ENCODE data around the gene NAV3.

Gene NAV3

DNA sequence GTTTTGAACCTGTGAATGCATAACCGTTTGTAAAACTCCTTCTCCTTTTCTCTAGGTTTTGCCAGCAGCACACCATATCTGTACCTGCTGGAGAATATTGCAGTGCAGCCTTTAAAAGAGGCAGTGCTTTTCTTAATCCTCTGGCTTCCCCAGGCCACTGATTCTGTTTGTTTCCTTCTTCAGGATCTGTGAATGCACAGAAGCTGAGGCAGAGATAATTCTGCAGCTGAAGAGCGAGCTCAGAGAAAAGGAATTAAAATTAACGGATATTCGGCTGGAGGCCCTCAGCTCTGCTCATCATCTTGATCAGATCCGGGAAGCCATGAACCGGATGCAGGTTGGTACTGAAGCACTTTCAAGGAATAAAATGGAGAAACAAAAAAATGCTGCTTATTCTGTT is 348.7 kb downstream of the NAV3 start:
- no peak overlapping the region for H2BK12ac ChIP-seq (ENCODE audit: low read length in 2 of 2)
- DNase-seq = no peak
- H3K14ac ChIP-seq (ENCODE audit: low read length in 2 of 2) = no peak overlapping the region
- H3K9ac ChIP-seq (ENCODE audit: low read length) = no peak overlapping the region
- no peak overlapping the region for H3K18ac ChIP-seq (ENCODE audit: low read depth in 1 of 2, low read length in 2 of 2)
- WGBS = 91% methylated on average over 6 of the region's 6 CpGs
- H3K4ac ChIP-seq (ENCODE audit: low read depth in 1 of 2, low read length in 2 of 2) = no peak overlapping the region
- H3K27ac ChIP-seq (ENCODE audit: low read length, poor library complexity, severe bottlenecking) = no peak overlapping the region
- no peak overlapping the region for H3K4me3 ChIP-seq (ENCODE audit: insufficient read depth in 1 of 2, low read depth in 1 of 2, low read length in 2 of 2)
- H4K8ac ChIP-seq (ENCODE audit: low read length) = no peak overlapping the region
- H2AK5ac ChIP-seq (ENCODE audit: low read length, severe bottlenecking) = no peak overlapping the region
- H3K4me1 ChIP-seq (ENCODE audit: control insufficient read depth, insufficient read depth, low read depth, low read length) = no peaks in the 10 kb centered on the region
- no peak overlapping the region for H4K91ac ChIP-seq (ENCODE audit: low read length)
- no peak overlapping the region for H3K23ac ChIP-seq (ENCODE audit: low read length in 2 of 2)
- no peak overlapping the region for H2BK5ac ChIP-seq (ENCODE audit: low read depth, low read length, poor library complexity, severe bottlenecking)
- no peak overlapping the region for H2BK15ac ChIP-seq (ENCODE audit: low read depth, poor library complexity, severe bottlenecking)
- H3K27me3 ChIP-seq (ENCODE audit: control insufficient read depth in 1 of 2, insufficient read depth in 1 of 2, low read length in 2 of 2) = no peaks in the 10 kb centered on the region
- no peak overlapping the region for H2BK120ac ChIP-seq (ENCODE audit: low read depth, low read length)
- H2AFZ ChIP-seq (ENCODE audit: low read depth, low read length) = no peak overlapping the region
- peaks cover 4 to 89% of the 10 kb centered on the region in 2 experiments for H3K36me3 ChIP-seq (ENCODE audit: control insufficient read depth in 1 of 2, insufficient read depth in 2 of 2, low read depth in 1 of 2, low read length in 2 of 2)
- H3K79me1 ChIP-seq (replicated peaks; ENCODE audit: low read length, poor library complexity, severe bottlenecking) = no peaks in the 10 kb centered on the region
- no peak overlapping the region for H3K4me2 ChIP-seq (ENCODE audit: low read length, poor library complexity, severe bottlenecking)
- no peaks in the 10 kb centered on the region for H3K9me3 ChIP-seq (ENCODE audit: control insufficient read depth, low read length)

DNA sequence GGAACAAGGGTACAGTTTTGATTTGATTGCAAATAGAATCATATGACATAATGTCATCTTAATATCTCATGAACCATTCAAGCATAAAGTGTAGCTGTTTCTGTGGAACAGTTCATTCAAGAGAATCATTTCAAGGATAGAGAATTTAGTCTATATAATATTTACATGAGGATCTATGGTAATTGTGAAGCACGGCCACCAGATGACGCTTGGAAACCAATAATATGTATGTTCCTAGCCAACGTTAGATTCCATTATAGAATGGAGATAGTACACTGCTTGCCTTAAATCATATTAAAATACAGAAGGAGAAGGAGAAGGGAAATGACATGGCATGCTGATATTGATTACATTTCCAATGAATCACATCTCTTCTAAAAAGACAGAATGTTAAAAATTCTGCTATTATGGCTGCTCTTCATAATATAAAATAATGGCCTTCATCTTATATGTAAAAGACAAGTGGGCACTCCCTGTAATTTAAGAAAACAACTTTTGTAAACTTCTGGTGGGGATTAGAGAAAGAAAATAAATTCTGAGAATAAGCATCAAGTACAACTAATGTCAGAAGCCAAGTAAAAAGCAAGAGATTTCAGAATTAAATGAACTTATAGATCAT is 351.0 kb downstream of the NAV3 start:
- H3K36me3 ChIP-seq (ENCODE audit: control insufficient read depth in 1 of 2, insufficient read depth in 2 of 2, low read depth in 1 of 2, low read length in 2 of 2) = peaks cover 4 to 70% of the 10 kb centered on the region in 2 experiments
- no peak overlapping the region for H2AFZ ChIP-seq (ENCODE audit: low read depth, low read length)
- no CpG with 5 or more reads among the region's 3 CpGs for WGBS

DNA sequence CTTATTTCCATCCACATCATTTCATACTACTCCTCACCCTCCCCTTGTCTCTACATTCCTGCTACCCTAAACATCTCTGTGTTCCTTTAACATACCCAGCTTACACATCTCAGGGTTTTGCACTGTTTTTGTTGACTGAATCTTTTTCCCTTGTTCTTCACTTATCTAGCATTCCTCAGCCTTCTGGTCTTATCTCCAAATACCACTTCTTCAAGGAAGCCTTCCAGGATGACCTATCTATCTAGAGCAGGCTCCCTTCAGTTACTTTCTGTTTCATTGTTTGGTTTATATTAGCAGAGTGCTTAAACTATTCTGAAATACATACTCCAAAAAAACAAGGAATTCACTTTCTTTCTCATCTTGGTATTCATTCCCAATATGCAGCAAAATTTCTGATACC is 353.1 kb downstream of the NAV3 start:
- Histone ChIP-seq H3K4ac (ENCODE audit: low read depth in 1 of 2, low read length in 2 of 2) (no peak overlapping the region), H3K4me3 (ENCODE audit: insufficient read depth in 1 of 2, low read depth in 1 of 2, low read length in 2 of 2) (no peak overlapping the region), H3K23ac (ENCODE audit: low read length in 2 of 2) (no peak overlapping the region), H2AK5ac (ENCODE audit: low read length, severe bottlenecking) (no peak overlapping the region), H3K9me3 (ENCODE audit: control insufficient read depth, low read length) (no peaks in the 10 kb centered on the region), H3K79me1 (replicated peaks; ENCODE audit: low read length, poor library complexity, severe bottlenecking) (no peaks in the 10 kb centered on the region), H2BK12ac (ENCODE audit: low read length in 2 of 2) (no peak overlapping the region), H3K18ac (ENCODE audit: low read depth in 1 of 2, low read length in 2 of 2) (no peak overlapping the region), H3K27ac (ENCODE audit: low read length, poor library complexity, severe bottlenecking) (no peak overlapping the region), H3K4me1 (ENCODE audit: control insufficient read depth, insufficient read depth, low read depth, low read length) (no peaks in the 10 kb centered on the region), H3K27me3 (ENCODE audit: control insufficient read depth in 1 of 2, insufficient read depth in 1 of 2, low read length in 2 of 2) (no peaks in the 10 kb centered on the region), H3K36me3 (ENCODE audit: control insufficient read depth in 1 of 2, insufficient read depth in 2 of 2, low read depth in 1 of 2, low read length in 2 of 2) (peaks cover 0 to 67% of the 10 kb centered on the region in 2 experiments), H4K8ac (ENCODE audit: low read length) (no peak overlapping the region), H2BK120ac (ENCODE audit: low read depth, low read length) (no peak overlapping the region), H2BK15ac (ENCODE audit: low read depth, poor library complexity, severe bottlenecking) (no peak overlapping the region), H2AFZ (ENCODE audit: low read depth, low read length) (no peak overlapping the region), H3K9ac (ENCODE audit: low read length) (no peak overlapping the region), H4K91ac (ENCODE audit: low read length) (no peak overlapping the region), H3K4me2 (ENCODE audit: low read length, poor library complexity, severe bottlenecking) (no peak overlapping the region), H3K14ac (ENCODE audit: low read length in 2 of 2) (no peak overlapping the region), H2BK5ac (ENCODE audit: low read depth, low read length, poor library complexity, severe bottlenecking) (no peak overlapping the region)
- DNase-seq = peak; percentile 11

More for the DNA sequence above, 351.0 kb downstream of the NAV3 start:
- Histone ChIP-seq H3K4ac (ENCODE audit: low read depth in 1 of 2, low read length in 2 of 2) (no peak overlapping the region), H3K79me1 (replicated peaks; ENCODE audit: low read length, poor library complexity, severe bottlenecking) (no peaks in the 10 kb centered on the region), H3K27me3 (ENCODE audit: control insufficient read depth in 1 of 2, insufficient read depth in 1 of 2, low read length in 2 of 2) (no peaks in the 10 kb centered on the region), H3K4me2 (ENCODE audit: low read length, poor library complexity, severe bottlenecking) (no peak overlapping the region), H4K8ac (ENCODE audit: low read length) (no peak overlapping the region), H3K23ac (ENCODE audit: low read length in 2 of 2) (no peak overlapping the region), H3K9ac (ENCODE audit: low read length) (no peak overlapping the region), H3K14ac (ENCODE audit: low read length in 2 of 2) (no peak overlapping the region), H2BK5ac (ENCODE audit: low read depth, low read length, poor library complexity, severe bottlenecking) (no peak overlapping the region), H3K9me3 (ENCODE audit: control insufficient read depth, low read length) (no peaks in the 10 kb centered on the region), H2BK15ac (ENCODE audit: low read depth, poor library complexity, severe bottlenecking) (no peak overlapping the region), H3K4me3 (ENCODE audit: insufficient read depth in 1 of 2, low read depth in 1 of 2, low read length in 2 of 2) (no peak overlapping the region), H2BK120ac (ENCODE audit: low read depth, low read length) (no peak overlapping the region), H4K91ac (ENCODE audit: low read length) (no peak overlapping the region), H3K27ac (ENCODE audit: low read length, poor library complexity, severe bottlenecking) (no peak overlapping the region), H3K18ac (ENCODE audit: low read depth in 1 of 2, low read length in 2 of 2) (no peak overlapping the region), H2AK5ac (ENCODE audit: low read length, severe bottlenecking) (no peak overlapping the region), H2BK12ac (ENCODE audit: low read length in 2 of 2) (no peak overlapping the region), H3K4me1 (ENCODE audit: control insufficient read depth, insufficient read depth, low read depth, low read length) (no peaks in the 10 kb centered on the region)
- peak; percentile 16 for DNase-seq

DNA sequence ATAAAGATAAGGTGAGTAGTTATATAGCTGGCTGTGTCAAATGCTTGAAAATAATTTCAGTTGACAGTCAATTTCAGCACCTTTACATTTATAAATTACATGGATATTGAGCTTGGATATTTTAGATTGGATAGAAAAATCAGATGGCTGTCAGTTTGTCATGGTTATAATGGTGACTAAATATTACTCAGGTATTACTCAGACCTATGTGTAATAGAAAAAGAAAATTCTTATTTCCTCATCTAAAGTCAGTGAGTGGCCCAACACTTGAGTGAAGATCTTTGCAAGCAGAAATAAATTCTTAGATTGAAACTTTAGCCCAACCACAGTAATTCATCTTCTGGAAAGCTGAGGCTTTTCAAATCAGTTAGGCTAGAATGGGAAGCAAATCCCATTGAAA is 354.4 kb downstream of the NAV3 start:
- Histone ChIP-seq H3K14ac (ENCODE audit: low read length in 2 of 2) (no peak overlapping the region), H3K18ac (ENCODE audit: low read depth in 1 of 2, low read length in 2 of 2) (no peak overlapping the region), H4K91ac (ENCODE audit: low read length) (no peak overlapping the region), H3K23ac (ENCODE audit: low read length in 2 of 2) (no peak overlapping the region), H2BK5ac (ENCODE audit: low read depth, low read length, poor library complexity, severe bottlenecking) (no peak overlapping the region), H3K27me3 (ENCODE audit: control insufficient read depth in 1 of 2, insufficient read depth in 1 of 2, low read length in 2 of 2) (no peaks in the 10 kb centered on the region), H3K36me3 (ENCODE audit: control insufficient read depth in 1 of 2, insufficient read depth in 2 of 2, low read depth in 1 of 2, low read length in 2 of 2) (peaks cover 0 to 70% of the 10 kb centered on the region in 2 experiments), H2BK15ac (ENCODE audit: low read depth, poor library complexity, severe bottlenecking) (no peak overlapping the region), H3K4me3 (ENCODE audit: insufficient read depth in 1 of 2, low read depth in 1 of 2, low read length in 2 of 2) (no peak overlapping the region), H2AK5ac (ENCODE audit: low read length, severe bottlenecking) (no peak overlapping the region), H3K9me3 (ENCODE audit: control insufficient read depth, low read length) (no peaks in the 10 kb centered on the region), H3K27ac (ENCODE audit: low read length, poor library complexity, severe bottlenecking) (no peak overlapping the region), H3K4me1 (ENCODE audit: control insufficient read depth, insufficient read depth, low read depth, low read length) (no peaks in the 10 kb centered on the region), H3K4ac (ENCODE audit: low read depth in 1 of 2, low read length in 2 of 2) (no peak overlapping the region), H2AFZ (ENCODE audit: low read depth, low read length) (no peak overlapping the region), H2BK120ac (ENCODE audit: low read depth, low read length) (no peak overlapping the region), H3K9ac (ENCODE audit: low read length) (peak overlapping the region; percentile 10), H3K79me1 (replicated peaks; ENCODE audit: low read length, poor library complexity, severe bottlenecking) (no peaks in the 10 kb centered on the region), H2BK12ac (ENCODE audit: low read length in 2 of 2) (no peak overlapping the region), H3K4me2 (ENCODE audit: low read length, poor library complexity, severe bottlenecking) (no peak overlapping the region), H4K8ac (ENCODE audit: low read length) (no peak overlapping the region)
- no peak for DNase-seq

Measured in mesenchymal stem cell (in vitro differentiated cells and primary cell).